HepG2 (cell line): Measurements from ENCODE around the gene CCT7. TPM values are rescaled to one million over a fixed set of nuclear protein-coding genes. Genes with fewer than 3 reads are reported as not detected.

Source experiments
- AGO1 ChIP-seq: fragments of 200-400 bp; formaldehyde crosslinking; IDR thresholded peaks from 2 replicates; pipeline ENCODE4 v1.6.1; 2017; ENCODE audit warnings: mild to moderate bottlenecking, low read depth, low read length, moderate library complexity; ENCODE audit not compliant: poor library complexity, severe bottlenecking
- FOXJ3 ChIP-seq: sonication (generic); formaldehyde crosslinking; IDR thresholded peaks from 2 replicates; pipeline ENCODE4 v1.4.0; 2020; ENCODE audit warnings: missing genetic modification reagents, mild to moderate bottlenecking, borderline replicate concordance
- HDAC2 ChIP-seq: sonication (generic); formaldehyde crosslinking; IDR thresholded peaks from 2 replicates; pipeline ENCODE4 v1.4.0; 2020; ENCODE audit warnings: missing genetic modification reagents
- ISL2 ChIP-seq: sonication (generic); formaldehyde crosslinking; IDR thresholded peaks from 2 replicates; pipeline ENCODE4 v1.5.0; 2020; ENCODE audit warnings: missing genetic modification reagents
- MAFK ChIP-seq, 2 experiments: IDR thresholded peaks in 1 of 2; conservative IDR thresholded peaks in 1 of 2; 2 replicates each; pipeline ENCODE4 v1.6.1; 2011; ENCODE audit warnings: improper control_type of control experiment in 2 of 2, low read length in 2 of 2
- PAXIP1 ChIP-seq: sonication (generic); formaldehyde crosslinking; conservative IDR thresholded peaks from 2 replicates; pipeline ENCODE4 v1.4.0; 2020; ENCODE audit warnings: mild to moderate bottlenecking, missing genetic modification reagents, moderate library complexity
- PTBP1 ChIP-seq: fragments of 200-400 bp; formaldehyde crosslinking; IDR thresholded peaks from 2 replicates; pipeline ENCODE4 v1.6.1; 2018; ENCODE audit warnings: low read length, low read depth; ENCODE audit not compliant: poor library complexity, severe bottlenecking
- SNAI1 ChIP-seq: sonication (generic); formaldehyde crosslinking; IDR thresholded peaks from 2 replicates; pipeline ENCODE4 v1.5.0; 2020; ENCODE audit warnings: mild to moderate bottlenecking, missing genetic modification reagents, borderline replicate concordance
- TP53 ChIP-seq: sonication (generic); formaldehyde crosslinking; conservative IDR thresholded peaks from 2 replicates; pipeline ENCODE4 v1.4.0; 2020; ENCODE audit warnings: missing genetic modification reagents
- ZEB1 ChIP-seq: IDR thresholded peaks from 2 replicates; pipeline ENCODE4 v1.6.1; 2012; ENCODE audit warnings: mild to moderate bottlenecking, low read depth, inconsistent platforms; ENCODE audit not compliant: insufficient replicate concordance
- ZKSCAN8 ChIP-seq: IDR thresholded peaks from 2 replicates; pipeline ENCODE4 v1.6.1; 2016; ENCODE audit warnings: borderline replicate concordance, missing genetic modification reagents, missing compliant biosample characterization
- ZNF121 ChIP-seq: sonication (generic); formaldehyde crosslinking; IDR thresholded peaks from 2 replicates; pipeline ENCODE4 v1.5.0; 2020; ENCODE audit warnings: mild to moderate bottlenecking, missing genetic modification reagents
- ZNF407 ChIP-seq: sonication (generic); formaldehyde crosslinking; IDR thresholded peaks from one replicate; pipeline ENCODE4 v1.5.1; 2020; ENCODE audit warnings: mild to moderate bottlenecking, missing genetic modification reagents; ENCODE audit errors: not compliant biosample characterization
- ZNF660 ChIP-seq: sonication (generic); formaldehyde crosslinking; IDR thresholded peaks from 2 replicates; pipeline ENCODE4 v1.5.1; 2020; ENCODE audit warnings: mild to moderate bottlenecking, low read depth, missing genetic modification reagents, borderline replicate concordance
- ZNF83 ChIP-seq: sonication (generic); formaldehyde crosslinking; IDR thresholded peaks from 2 replicates; pipeline ENCODE4 v1.4.0; 2020; ENCODE audit warnings: missing genetic modification reagents, mild to moderate bottlenecking, borderline replicate concordance
- ZSCAN30 ChIP-seq: sonication (generic); formaldehyde crosslinking; IDR thresholded peaks from 2 replicates; pipeline ENCODE4 v1.5.0; 2020; ENCODE audit warnings: mild to moderate bottlenecking, missing genetic modification reagents
- polyA plus RNA-seq, 8 experiments: library from polyadenylated mRNA; depleted of rRNA in 3 of 8; stranded (reverse) in 7 of 8; unstranded in 1 of 8; fragments of >200 nt; fragmentation: Illumina TruSeq in 4 of 8; extraction: Trizol in 4 of 8; gene quantifications; 2 replicates each; pipeline versions ENCODE4 v1.2.1 to v1.2.3, GENCODE V29; 2011 to 2016; ENCODE audit warnings: low read depth in 4 of 8, missing spikeins in 1 of 8, mixed read lengths in 1 of 8; ENCODE audit not compliant: insufficient read depth in 1 of 8
- total RNA-seq, 5 experiments: library from RNA; depleted of rRNA; stranded (reverse); fragments of >200 nt; fragmentation: Illumina TruSeq; extraction: Trizol; gene quantifications; 2 replicates each; pipeline ENCODE4 v1.2.3, GENCODE V29; 2016; ENCODE audit warnings: low read depth in 1 of 5

CCT7 gene
- total and polyA plus RNA-seq, 2 of the 13 experiments (the other 11 are each of a cell fraction or from before 2014, with no cell fraction given), result 347 to 517 TPM

- TF ChIP-seq ZNF407 (CRISPR knock-in tag), result peak; percentile 58
- peak; percentile 85 for TF ChIP-seq HDAC2 (CRISPR knock-in tag)
- no peak for TF ChIP-seq ZEB1
- no peak for TF ChIP-seq ZKSCAN8 (CRISPR knock-in tag)
- no peak for TF ChIP-seq MAFK (conservative IDR thresholded peaks at IDR 0.05 in 1 of 2, IDR thresholded peaks at IDR 0.05 in 1 of 2; ENCODE audit: low read length in 2 of 2)
- TF ChIP-seq ZNF121 (CRISPR knock-in tag), result no peak
- 0 out of 2 replicates have a peak, but pooled peaks have one; percentile 71 for TF ChIP-seq SNAI1 (CRISPR knock-in tag)
- no peak for TF ChIP-seq PAXIP1 (CRISPR knock-in tag)
- TF ChIP-seq ZNF660 (CRISPR knock-in tag), result no peak
- TF ChIP-seq ZNF83 (CRISPR knock-in tag), result 0 out of 2 replicates have a peak, but pooled peaks have one; percentile 33
- TF ChIP-seq PTBP1, result no peak
- no peak for TF ChIP-seq AGO1
- TF ChIP-seq FOXJ3, result 0 out of 2 replicates have a peak, but pooled peaks have one; percentile 38
- TF ChIP-seq ZSCAN30 (CRISPR knock-in tag), result no peak
- peak; percentile 88 for TF ChIP-seq TP53 (CRISPR knock-in tag)
- peak; percentile 67; the same call in 1 of the 2 replicates for TF ChIP-seq ISL2 (CRISPR knock-in tag)
These were observed 57.0 kb downstream of the CCT7 start (continued) for GRCh38 chr2:73291093-73291460.
